ENCODE measurements around the gene IL17B. TPM values are rescaled to one million over a fixed set of nuclear protein-coding genes. Genes with fewer than 3 reads are reported as not detected.

IL17B gene
- total and polyA plus RNA-seq, 2 donors (not counting 3 experiments of a cell fraction or from before 2014, with no cell fraction given): not detected

DNA sequence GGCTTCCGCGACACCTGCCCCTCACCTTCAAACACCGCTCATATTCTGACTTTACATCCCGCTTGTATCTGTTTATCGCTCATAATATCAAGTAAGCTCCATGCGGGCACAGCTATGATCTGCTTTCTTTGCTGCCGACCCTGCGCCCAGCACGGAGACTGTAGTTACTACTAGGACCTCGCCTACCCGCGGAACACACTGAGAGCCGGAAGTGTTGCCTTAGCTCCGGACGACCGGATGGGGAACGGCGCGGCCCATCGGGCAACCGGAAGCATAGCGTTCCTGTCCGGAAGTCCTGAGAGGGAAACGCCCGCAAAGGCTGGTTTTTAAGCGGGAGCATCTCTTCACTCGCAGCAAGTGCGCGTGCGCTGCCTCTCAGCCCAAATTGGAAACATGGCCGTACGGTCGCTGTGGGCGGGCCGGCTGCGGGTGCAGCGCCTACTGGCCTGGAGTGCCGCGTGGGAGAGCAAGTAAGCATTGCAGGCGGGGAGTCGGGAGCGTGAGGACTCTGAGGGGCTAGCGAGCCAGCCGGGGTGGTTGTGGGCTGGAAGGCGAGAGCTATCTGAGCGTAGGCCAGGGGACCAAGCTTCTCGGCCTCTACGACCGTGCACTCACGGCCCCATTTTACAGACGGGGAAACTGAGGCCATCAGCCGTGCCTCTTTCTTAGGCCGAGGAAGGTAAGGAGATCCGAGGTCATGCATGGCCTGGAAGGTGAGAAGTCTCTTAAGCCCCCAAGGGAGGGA lies 33.8 kb downstream of the IL17B start, which contains the start of gene GRPEL2:
Gene GRPEL2 (plus strand): TSS at position 353 of the 745 bp plus-strand sequence. CDS start 41 bp downstream, at position 394.
- ChIA-PET POLR2A (interaction anchor here (1.1 to 1.3 kb wide), 2 partner anchors 24 to 25 kb away, joined by 3 read pairs; no protein-coding TSS in a partner anchor), CTCF (interaction anchor here (0.9 to 3.2 kb wide), 14 partner anchors 8 to 80 kb away, joined by 3 to 16 read pairs (median 6); partner anchors contain the start of gene PCYOX1L)
- Histone ChIP-seq H3K4me1 (ENCODE audit: control insufficient read depth, extremely low read depth, insufficient read depth, low read length) (peaks cover 42% of the 10 kb centered on the region), H3K27me3 (ENCODE audit: control insufficient read depth in 2 of 2, insufficient read depth in 2 of 2, low read length in 2 of 2) (no peaks in the 10 kb centered on the region), H3K79me2 (ENCODE audit: control insufficient read depth, insufficient read depth, low read length) (peaks cover 40% of the 10 kb centered on the region), H3K27ac (ENCODE audit: insufficient read depth, low read depth, low read length) (peak within 1 kb of the TSS; percentile 71), H3K9me1 (replicated peaks; ENCODE audit: control insufficient read depth, extremely low read depth, insufficient read depth, low read length) (no peaks in the 10 kb centered on the region), H4K20me1 (replicated peaks; ENCODE audit: control insufficient read depth, extremely low read depth, insufficient read depth, low read length) (no peaks in the 10 kb centered on the region), H3K4me2 (ENCODE audit: insufficient read depth, low read length) (peak within 1 kb of the TSS; percentile 98), H2AFZ (ENCODE audit: low read depth, low read length) (peak within 1 kb of the TSS; percentile 43), H3K4me3 (replicated peaks in 1 of 3; ENCODE audit: insufficient read depth in 1 of 3, low read depth in 1 of 3, low read length in 3 of 3) (peak within 1 kb of the TSS; percentile 59 to 90 (median 63)), H3K9me3 (replicated peaks; ENCODE audit: control insufficient read depth, insufficient read depth, low read length) (no peaks in the 10 kb centered on the region), H3K36me3 (ENCODE audit: control insufficient read depth in 2 of 2, extremely low read depth in 1 of 2, insufficient read depth in 2 of 2, low read length in 2 of 2) (peaks cover 7 to 8% of the 10 kb centered on the region in 2 experiments), H3K9ac (replicated peaks; ENCODE audit: extremely low read depth, insufficient read depth, low read length) (peak within 1 kb of the TSS; percentile 87)
- intact Hi-C loops (cut with micrococcal nuclease) (loop anchor here (1.0 to 10.0 kb wide), 7 partner anchors 11 to 211 kb away; partner anchors contain the start of gene AFAP1L1), dilution Hi-C loops (cut with MboI; ENCODE audit: extremely low pct_ligation_motif_present, low sequenced_read_pairs) (no loop called here)
- DNase-seq (ENCODE audit: low read depth, low spot score): peak; percentile 85
- TF ChIP-seq POLR2AphosphoS5 (IDR thresholded peaks at IDR 0.05; ENCODE audit: insufficient read depth, low read depth, low read length): peak; percentile 90
- TF ChIP-seq FOS (IDR thresholded peaks at IDR 0.05; ENCODE audit: borderline replicate concordance, insufficient read depth, low read length): no peak
- peak; percentile 27 for TF ChIP-seq GATA2 (IDR thresholded peaks at IDR 0.05; ENCODE audit: insufficient read depth, insufficient read length, low read depth, low read length)
- TF ChIP-seq POLR2A (IDR thresholded peaks at IDR 0.05; ENCODE audit: low read depth, low read length): peak; percentile 83
- FAIRE-seq: peak; percentile 88
- no TSS peak for BruUV-seq (replicated peaks)

DNA sequence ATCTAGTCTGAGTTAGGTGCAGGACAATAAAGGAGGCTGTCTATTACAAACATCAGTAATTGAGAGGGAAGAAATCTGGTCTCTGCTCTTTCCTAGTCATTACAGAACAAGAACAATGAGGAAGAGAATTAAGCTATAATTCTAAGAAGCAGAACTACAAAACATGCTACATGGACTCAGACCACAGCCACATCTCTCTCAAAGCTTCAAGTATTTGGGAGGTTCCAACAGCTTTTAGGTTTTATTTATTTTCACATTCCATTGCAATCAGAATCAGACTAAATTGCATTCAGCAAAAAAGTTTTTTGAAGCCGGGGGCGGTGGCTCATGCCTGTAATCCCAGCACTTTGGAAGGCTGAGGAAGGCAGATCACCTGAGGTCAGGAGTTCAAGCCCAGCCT lies 34.9 kb downstream of the IL17B start:
- Histone ChIP-seq H3K36me3 (ENCODE audit: control insufficient read depth in 2 of 2, extremely low read depth in 1 of 2, insufficient read depth in 2 of 2, low read length in 2 of 2) (peaks cover 2 to 4% of the 10 kb centered on the region in 2 experiments), H3K4me3 (replicated peaks in 1 of 3; ENCODE audit: insufficient read depth in 1 of 3, low read depth in 1 of 3, low read length in 3 of 3) (no peak overlapping the region), H3K9ac (replicated peaks; ENCODE audit: extremely low read depth, insufficient read depth, low read length) (no peak overlapping the region), H2AFZ (ENCODE audit: low read depth, low read length) (no peak overlapping the region), H4K20me1 (replicated peaks; ENCODE audit: control insufficient read depth, extremely low read depth, insufficient read depth, low read length) (no peaks in the 10 kb centered on the region), H3K4me1 (ENCODE audit: control insufficient read depth, extremely low read depth, insufficient read depth, low read length) (peaks cover 40% of the 10 kb centered on the region), H3K9me1 (replicated peaks; ENCODE audit: control insufficient read depth, extremely low read depth, insufficient read depth, low read length) (no peaks in the 10 kb centered on the region), H3K27me3 (ENCODE audit: control insufficient read depth in 2 of 2, insufficient read depth in 2 of 2, low read length in 2 of 2) (no peaks in the 10 kb centered on the region), H3K4me2 (ENCODE audit: insufficient read depth, low read length) (no peak overlapping the region), H3K27ac (ENCODE audit: insufficient read depth, low read depth, low read length) (no peak overlapping the region), H3K79me2 (ENCODE audit: control insufficient read depth, insufficient read depth, low read length) (peaks cover 29% of the 10 kb centered on the region), H3K9me3 (replicated peaks; ENCODE audit: control insufficient read depth, insufficient read depth, low read length) (no peaks in the 10 kb centered on the region)
- no peak for DNase-seq (ENCODE audit: low read depth, low spot score)
- dilution Hi-C loops (cut with MboI; ENCODE audit: extremely low pct_ligation_motif_present, low sequenced_read_pairs) (no loop called here), intact Hi-C loops (cut with micrococcal nuclease) (loop anchor here (2.0 to 10.0 kb wide), 2 partner anchors 45 to 209 kb away; no protein-coding TSS in a partner anchor)
- ChIA-PET POLR2A (interaction anchor here (1.1 kb wide), 1 partner anchor 23 kb away, joined by 3 read pairs; no protein-coding TSS in a partner anchor), CTCF (interaction anchor here (1.0 to 3.2 kb wide), 11 partner anchors 10 to 79 kb away, joined by 3 to 16 read pairs (median 6); no protein-coding TSS in a partner anchor)
- no peak for FAIRE-seq
- TF ChIP-seq EZH2 (IDR thresholded peaks at IDR 0.05; ENCODE audit: borderline replicate concordance, low read depth, low read length, severe bottlenecking) (no peak), FOS (IDR thresholded peaks at IDR 0.05; ENCODE audit: borderline replicate concordance, insufficient read depth, low read length) (no peak), GATA2 (IDR thresholded peaks at IDR 0.05; ENCODE audit: insufficient read depth, insufficient read length, low read depth, low read length) (no peak), JUN (IDR thresholded peaks at IDR 0.05; ENCODE audit: borderline replicate concordance, insufficient read depth, insufficient read length, low read depth) (no peak), POLR2AphosphoS5 (IDR thresholded peaks at IDR 0.05; ENCODE audit: insufficient read depth, low read depth, low read length) (no peak), POLR2A (IDR thresholded peaks at IDR 0.05; ENCODE audit: low read depth, low read length) (no peak), MYC (IDR thresholded peaks at IDR 0.05; ENCODE audit: low read depth, low read length) (no peak)
- TF ChIP-seq, protein P1, sequence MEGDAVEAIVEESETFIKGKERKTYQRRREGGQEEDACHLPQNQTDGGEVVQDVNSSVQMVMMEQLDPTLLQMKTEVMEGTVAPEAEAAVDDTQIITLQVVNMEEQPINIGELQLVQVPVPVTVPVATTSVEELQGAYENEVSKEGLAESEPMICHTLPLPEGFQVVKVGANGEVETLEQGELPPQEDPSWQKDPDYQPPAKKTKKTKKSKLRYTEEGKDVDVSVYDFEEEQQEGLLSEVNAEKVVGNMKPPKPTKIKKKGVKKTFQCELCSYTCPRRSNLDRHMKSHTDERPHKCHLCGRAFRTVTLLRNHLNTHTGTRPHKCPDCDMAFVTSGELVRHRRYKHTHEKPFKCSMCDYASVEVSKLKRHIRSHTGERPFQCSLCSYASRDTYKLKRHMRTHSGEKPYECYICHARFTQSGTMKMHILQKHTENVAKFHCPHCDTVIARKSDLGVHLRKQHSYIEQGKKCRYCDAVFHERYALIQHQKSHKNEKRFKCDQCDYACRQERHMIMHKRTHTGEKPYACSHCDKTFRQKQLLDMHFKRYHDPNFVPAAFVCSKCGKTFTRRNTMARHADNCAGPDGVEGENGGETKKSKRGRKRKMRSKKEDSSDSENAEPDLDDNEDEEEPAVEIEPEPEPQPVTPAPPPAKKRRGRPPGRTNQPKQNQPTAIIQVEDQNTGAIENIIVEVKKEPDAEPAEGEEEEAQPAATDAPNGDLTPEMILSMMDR (IDR thresholded peaks at IDR 0.05; ENCODE audit: extremely low read depth in 1 of 2, insufficient read depth in 1 of 2, low read depth in 1 of 2, low read length in 2 of 2): no peak
- TF ChIP-seq, protein P2, sequence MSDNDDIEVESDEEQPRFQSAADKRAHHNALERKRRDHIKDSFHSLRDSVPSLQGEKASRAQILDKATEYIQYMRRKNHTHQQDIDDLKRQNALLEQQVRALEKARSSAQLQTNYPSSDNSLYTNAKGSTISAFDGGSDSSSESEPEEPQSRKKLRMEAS (IDR thresholded peaks at IDR 0.05; ENCODE audit: insufficient read depth, insufficient read length): no peak
- BruUV-seq (replicated peaks): no TSS peak

All from endothelial cell of umbilical vein (primary cell).